ENCODE data around the gene DNASE1L3. TPM values are rescaled to one million over a fixed set of nuclear protein-coding genes. Genes with fewer than 3 reads are reported as not detected.

DNASE1L3 gene
- total RNA-seq, 1 experiment from 2014 or later = 0.36 TPM

DNA sequence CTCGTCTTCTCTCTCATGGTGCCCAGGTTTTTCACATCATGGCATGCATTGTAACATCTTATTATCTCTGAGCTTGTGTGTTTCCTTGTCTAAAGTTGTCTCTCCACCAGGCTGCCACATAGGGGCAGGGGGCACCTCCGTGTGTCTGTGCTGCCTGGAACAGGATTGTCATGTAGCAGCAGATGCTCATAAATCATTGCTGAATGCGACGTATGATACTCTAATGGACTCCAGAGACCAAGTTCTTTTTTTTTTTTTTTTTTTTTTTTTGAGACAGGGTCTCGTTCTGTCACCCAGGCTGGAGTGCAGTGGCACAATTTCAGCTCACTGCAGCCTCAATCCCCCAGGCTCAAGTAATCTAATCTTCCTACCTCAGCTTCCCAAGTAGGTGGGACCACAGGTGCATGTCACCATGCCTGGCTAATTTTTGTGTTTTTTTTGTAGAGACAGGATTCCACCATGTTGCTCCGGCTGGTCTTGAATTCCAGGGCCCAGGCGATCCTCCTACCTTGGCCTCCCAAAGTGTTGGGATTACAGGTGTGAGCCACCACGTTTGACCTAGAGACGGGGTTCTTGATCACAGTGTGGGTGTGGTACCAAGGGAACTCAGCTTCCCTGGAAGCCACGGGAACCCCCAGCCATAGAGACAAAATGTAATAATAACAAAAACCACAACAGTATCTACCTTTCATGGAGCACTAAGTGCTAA, 4.7 kb upstream of the DNASE1L3 start:
- ChIA-PET POLR2A (ENCODE audit: unreplicated experiment) (no interaction called here), CTCF (interaction anchor here (1.0 to 1.2 kb wide), 2 partner anchors 27 to 91 kb away, joined by 4 to 7 read pairs; partner anchors contain the start of gene HTD2)
- TF ChIP-seq EZH2phosphoT487 (IDR thresholded peaks at IDR 0.05; ENCODE audit: borderline replicate concordance, low read length) (no peak), EZH2 (IDR thresholded peaks at IDR 0.05; ENCODE audit: low read length, unreplicated experiment) (no peak), CTCF (conservative IDR thresholded peaks at IDR 0.05; ENCODE audit: low read depth, low read length) (no peak)
- Histone ChIP-seq H3F3A (ENCODE audit: low read length, unreplicated experiment) (no peaks in the 10 kb centered on the region), H3K9me3 (ENCODE audit: low read length) (no peaks in the 10 kb centered on the region), H2AFZ (ENCODE audit: low read length) (no peak overlapping the region), H3K36me3 (ENCODE audit: low read depth, low read length) (no peaks in the 10 kb centered on the region), H4K20me1 (ENCODE audit: low read length) (no peaks in the 10 kb centered on the region), H3K4me1 (ENCODE audit: insufficient read depth, low read length) (peaks cover 42% of the 10 kb centered on the region), H3K27ac (ENCODE audit: low read length) (peak overlapping the region; percentile 96), H3K79me2 (ENCODE audit: low read length) (no peaks in the 10 kb centered on the region), H3K4me3 (ENCODE audit: low read length) (no peak overlapping the region; the same call in 1 of the 2 replicates), H3K27me3 (ENCODE audit: low read length) (no peaks in the 10 kb centered on the region), H3K9me2 (replicated peaks; ENCODE audit: low read length) (no peaks in the 10 kb centered on the region), H3K9ac (ENCODE audit: low read length) (peak overlapping the region; percentile 70), H3K4me2 (ENCODE audit: low read length) (peak overlapping the region; percentile 67)
- no peak for ATAC-seq
- BruUV-seq (replicated peaks) = no TSS peak
- no peak for DNase-seq
- intact Hi-C loops (cut with micrococcal nuclease) = loop anchor here (2.0 to 5.0 kb wide), 2 partner anchors 45 to 57 kb away; no protein-coding TSS in a partner anchor

- POLR2A ChIA-PET (ENCODE audit: unreplicated experiment) = no interaction called here
These were observed 3.9 kb upstream of the DNASE1L3 start for GRCh38 chr3:58214484-58215316.

More at GRCh38 chr3:58214484-58215316, 3.9 kb upstream of the DNASE1L3 start:
- Histone ChIP-seq H3K79me2 (ENCODE audit: low read length) (no peaks in the 10 kb centered on the region), H3K27ac (ENCODE audit: low read length) (peak overlapping the region; percentile 96), H3K36me3 (ENCODE audit: low read depth, low read length) (no peaks in the 10 kb centered on the region), H3F3A (ENCODE audit: low read length, unreplicated experiment) (no peaks in the 10 kb centered on the region), H4K20me1 (ENCODE audit: low read length) (no peaks in the 10 kb centered on the region), H3K4me1 (ENCODE audit: insufficient read depth, low read length) (peaks cover 37% of the 10 kb centered on the region), H3K4me3 (ENCODE audit: low read length) (no peak overlapping the region; the same call in 1 of the 2 replicates), H3K27me3 (ENCODE audit: low read length) (no peaks in the 10 kb centered on the region), H2AFZ (ENCODE audit: low read length) (no peak overlapping the region), H3K9me2 (replicated peaks; ENCODE audit: low read length) (no peaks in the 10 kb centered on the region), H3K9ac (ENCODE audit: low read length) (peak overlapping the region; percentile 70), H3K9me3 (ENCODE audit: low read length) (no peaks in the 10 kb centered on the region), H3K4me2 (ENCODE audit: low read length) (peak overlapping the region; percentile 67)
- CTCF ChIA-PET = interaction anchor here (1.0 to 1.2 kb wide), 2 partner anchors 27 to 92 kb away, joined by 4 to 7 read pairs; partner anchors contain the start of gene HTD2
- ATAC-seq (peak; percentile 31), DNase-seq (peak; percentile 92)
- TF ChIP-seq CTCF (conservative IDR thresholded peaks at IDR 0.05; ENCODE audit: low read depth, low read length) (peak; percentile 27; the same call in 1 of the 2 replicates), EZH2 (IDR thresholded peaks at IDR 0.05; ENCODE audit: low read length, unreplicated experiment) (no peak)
- intact Hi-C loops (cut with micrococcal nuclease) = loop anchor here (5.0 kb wide), 1 partner anchor 58 kb away; no protein-coding TSS in a partner anchor
- no TSS peak for BruUV-seq (replicated peaks)

Data from PC-3 (cell line).